Epidermal melanocyte (primary cell): Measurements from ENCODE around the gene COL4A5.
"Not testable (repeated sequence)": the region's sequence is repeated elsewhere in the genome, so short reads cannot be mapped to it uniquely, and the experiment has no call there.

Experiments
- DNase-seq: peaks from one replicate; pipeline ENCODE4 v3.0.0; 2011; ENCODE audit warnings: low spot score; ENCODE audit not compliant: insufficient read length

Gene COL4A5

DNA sequence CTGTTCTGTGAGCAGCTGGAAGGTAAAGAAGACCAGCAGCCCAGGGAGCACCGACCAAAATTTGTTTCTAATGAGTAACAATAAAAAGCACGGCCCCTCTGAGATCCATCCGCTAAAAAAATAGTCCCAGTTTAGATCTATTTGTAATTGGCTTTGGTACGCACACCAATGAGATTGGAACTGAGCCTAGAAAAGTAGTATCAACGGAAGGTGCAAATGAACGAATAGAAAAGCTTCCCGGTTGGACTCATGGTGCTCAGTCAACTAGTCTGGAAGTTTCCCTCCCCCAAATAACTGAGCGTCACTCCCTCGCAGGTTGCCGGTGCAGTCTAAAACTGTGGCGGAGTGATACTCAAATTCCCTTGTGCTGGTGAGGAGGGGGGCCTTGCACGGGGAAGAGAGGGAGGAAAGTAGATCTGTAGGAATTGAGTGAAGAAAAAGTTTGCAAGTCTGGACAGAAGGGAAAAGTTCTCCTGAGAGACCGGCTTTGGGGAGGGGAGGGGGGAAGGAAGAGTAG is at the start of gene COL4A5:
COL4A5 (plus strand) TSS at position 413 of the 517 bp plus-strand sequence. CDS start 288 bp downstream, outside the sequence.
- DNase-seq: peak; percentile 30

DNA sequence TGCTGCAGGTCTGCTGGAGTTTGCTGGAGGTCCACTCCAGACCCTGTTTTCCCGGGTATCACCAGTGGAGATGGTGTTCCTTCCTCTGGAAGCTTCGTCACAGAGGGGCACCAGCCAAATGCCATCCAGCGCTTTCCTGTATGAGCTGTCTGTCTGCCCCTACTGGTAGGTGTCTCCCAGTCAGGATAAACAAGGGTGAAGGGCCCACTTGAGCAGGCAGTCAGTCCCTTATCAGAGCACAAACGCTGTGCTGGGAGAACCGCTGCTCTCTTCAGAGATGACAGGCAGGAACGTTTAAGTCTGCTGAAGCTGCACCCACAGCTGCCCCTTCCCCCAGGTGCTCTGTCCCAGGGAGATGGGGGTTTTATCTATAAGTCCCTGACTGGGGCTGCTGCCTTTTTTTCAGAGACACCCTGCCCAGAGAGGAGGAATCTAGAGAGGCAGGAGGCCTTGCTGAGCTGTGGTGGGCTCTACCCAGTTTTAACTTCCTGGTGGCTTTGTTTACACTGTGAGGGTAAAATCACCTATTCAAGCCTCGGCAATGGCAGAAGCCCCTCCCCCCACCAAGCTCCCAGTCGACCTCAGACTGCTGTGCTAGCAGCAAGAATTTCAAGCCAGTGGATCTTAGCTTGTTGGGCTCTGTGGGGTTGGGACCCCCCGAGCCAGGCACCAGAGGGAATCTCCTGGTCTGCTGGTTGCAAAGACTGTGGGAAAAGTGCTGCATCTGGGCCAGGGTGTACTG is 48.5 kb upstream of the COL4A5 start:
- DNase-seq: not testable (repeated sequence)

DNA sequence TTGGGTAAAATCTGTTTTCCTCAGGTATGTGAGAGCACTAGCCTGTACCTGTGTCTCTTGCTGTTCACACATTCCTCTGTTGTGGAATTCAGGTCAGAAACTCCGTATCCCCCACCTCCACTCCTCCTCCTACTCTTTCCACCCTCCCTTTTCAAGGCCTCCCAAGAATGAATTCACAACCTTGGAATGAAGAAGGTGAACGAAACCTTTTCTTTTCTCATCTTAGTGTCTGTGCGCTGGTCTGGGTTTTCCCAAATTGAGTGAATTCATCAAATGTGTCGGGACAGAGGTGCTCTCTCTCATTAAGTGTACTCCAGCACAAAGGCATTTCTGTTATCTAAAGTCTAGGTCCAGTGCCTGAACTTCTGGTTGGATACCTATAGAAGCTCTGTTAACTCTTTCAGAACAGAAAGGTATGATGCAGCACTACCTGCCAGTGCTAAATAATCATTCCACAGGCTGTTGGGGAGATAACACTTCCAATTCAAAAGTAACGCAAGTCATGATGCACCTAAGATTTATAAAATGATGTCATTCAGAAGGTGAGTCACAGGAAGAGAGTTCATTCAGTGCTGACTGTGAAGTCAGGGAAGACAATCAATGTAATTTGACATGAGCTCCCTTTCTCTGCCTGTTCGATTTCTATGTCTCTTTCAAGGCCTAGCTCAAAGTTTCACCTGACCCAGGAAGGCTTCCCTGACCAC is 43.3 kb upstream of the COL4A5 start:
- no peak for DNase-seq

DNA sequence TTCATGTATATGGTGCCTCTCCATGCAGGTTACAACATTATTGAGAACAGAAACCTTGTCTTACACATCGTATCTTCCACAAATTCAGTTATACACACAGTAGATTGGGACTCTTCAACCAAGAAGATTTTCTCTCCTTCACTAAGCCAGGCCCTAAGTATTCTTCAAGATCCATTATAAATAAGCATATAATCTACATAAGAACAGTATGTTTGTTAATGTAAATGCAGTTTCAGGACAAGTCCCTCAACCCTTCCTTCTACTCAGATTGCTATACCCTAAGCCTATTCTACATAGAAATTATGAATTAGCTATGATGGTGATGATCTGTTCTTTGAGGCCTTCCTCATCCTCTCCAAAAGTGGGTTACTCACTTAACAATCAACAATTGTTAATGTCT is 42.7 kb upstream of the COL4A5 start:
- no peak for DNase-seq

DNA sequence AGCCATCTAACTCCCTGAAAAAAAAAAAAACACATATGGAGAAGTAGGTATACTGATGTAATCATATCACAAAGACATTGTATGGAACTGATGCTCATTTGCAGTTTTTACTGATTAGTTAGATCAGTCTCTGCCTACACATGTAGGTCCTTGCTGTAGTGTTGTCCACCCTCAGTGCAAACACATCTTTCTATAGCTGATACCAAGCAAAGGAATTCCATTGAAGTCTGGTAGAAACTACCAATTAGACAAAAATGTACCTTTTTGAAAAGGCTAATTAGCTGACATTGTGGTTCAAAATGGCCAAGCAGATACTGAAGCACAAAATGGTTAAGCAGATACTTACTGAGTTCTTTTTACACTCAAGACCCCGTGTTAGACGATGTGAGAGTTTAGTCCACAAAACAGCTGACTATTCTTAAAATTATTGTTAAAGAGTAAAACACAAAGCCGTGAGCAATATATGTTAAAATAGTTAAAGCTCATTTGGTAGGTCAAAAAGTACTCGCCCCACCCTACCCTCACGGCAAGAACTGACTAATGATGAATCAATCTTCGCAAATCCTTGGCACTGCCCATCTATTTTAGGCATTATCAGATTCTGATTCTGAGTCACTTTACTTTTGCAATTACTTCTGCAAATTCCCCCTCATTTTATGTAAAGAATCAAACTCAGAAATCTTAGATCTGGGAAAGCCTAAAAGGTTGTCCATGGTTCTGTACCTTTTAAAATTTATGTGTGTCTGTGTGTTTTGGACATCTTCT is 41.8 kb upstream of the COL4A5 start:
- DNase-seq: no peak

DNA sequence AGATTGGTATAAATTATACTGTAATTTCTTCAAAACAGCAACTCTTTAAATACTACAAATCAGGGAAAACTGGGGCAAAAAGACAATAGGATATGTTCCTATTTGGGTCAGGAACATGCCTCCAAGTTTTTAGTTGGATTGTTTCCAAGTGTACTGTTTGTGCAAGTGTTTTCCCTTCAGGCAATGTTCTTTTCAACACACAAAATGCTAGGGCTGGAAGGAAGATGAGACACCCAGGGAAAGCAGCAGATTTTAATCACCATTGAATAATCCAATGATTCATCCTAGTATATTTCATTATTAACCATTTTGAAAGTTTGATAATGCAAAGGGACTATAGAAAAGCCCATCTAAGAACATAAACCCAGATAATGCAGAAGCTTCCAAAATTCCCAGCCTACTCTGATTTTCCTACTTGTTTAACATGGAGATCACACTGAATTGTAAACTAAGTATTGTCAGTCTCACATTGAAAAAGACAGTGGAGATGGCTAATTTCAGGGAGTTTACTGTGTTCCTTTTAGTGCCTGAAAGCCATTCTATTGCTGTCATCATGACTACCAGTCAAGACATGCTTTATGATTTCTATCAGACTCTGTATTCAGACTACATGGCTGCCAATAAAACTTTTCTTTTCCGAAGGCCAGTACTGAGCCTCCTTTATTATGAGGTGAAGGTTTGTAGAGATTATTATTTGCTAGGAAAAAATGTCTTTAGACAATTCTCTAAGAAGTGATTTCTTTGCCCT is 40.0 kb upstream of the COL4A5 start:
- no peak for DNase-seq

DNA sequence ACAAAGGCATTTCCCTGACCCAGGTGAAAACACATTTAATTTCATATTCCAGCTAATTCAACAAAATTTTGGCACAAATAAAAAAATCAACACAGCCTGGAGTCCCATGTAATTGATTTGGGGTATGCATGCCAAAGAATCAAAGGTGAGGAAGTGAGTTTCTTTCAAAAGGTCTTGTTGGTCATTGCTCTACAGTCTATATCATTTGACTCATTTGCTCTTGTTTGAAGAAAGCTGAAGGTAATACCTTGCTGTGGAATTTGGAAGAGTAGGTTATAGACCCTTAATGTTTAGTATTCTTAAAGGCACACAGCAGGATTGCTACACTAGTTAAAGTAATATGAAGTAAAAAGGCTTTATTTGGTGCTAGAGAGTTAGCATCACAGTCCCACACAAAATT is 26.9 kb upstream of the COL4A5 start:
- no peak for DNase-seq

DNA sequence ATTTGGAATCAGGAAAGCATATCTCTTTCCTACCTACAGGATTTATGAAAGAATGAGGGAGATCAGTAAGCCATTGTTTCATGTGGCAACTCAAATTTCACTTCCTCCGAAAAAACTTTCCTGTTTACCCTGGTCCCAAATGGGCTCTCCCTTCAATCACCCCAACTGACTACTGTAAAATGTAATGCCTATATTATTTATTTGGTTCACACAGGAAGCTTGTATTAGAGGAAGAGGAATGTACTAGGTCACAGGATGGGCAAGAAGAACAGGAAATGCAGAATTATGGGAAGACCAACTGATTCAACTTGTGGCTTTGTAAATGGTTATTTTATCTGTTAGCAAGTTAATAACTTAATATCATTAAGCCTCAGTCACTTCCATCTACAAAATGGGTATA is 24.5 kb upstream of the COL4A5 start:
- no peak for DNase-seq

DNA sequence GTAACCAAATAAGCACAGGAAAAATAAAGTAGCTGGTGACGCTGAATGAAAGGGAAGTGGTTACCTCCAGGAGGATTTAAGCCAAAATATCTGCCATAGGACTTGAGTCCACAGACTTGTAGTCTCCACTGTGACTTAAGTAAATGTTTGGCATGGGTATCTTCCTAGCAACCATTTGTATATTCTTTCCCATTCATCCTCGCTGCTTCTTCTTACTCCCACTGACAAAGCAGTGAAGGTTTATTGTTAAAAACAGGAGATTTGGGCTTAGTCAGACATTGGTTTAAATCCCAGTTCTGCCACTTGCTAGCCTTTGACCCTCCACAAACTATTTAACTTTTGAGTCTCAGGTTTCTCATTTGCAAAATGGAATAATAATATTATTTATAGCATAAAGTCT is 23.7 kb upstream of the COL4A5 start:
- no peak for DNase-seq

DNA sequence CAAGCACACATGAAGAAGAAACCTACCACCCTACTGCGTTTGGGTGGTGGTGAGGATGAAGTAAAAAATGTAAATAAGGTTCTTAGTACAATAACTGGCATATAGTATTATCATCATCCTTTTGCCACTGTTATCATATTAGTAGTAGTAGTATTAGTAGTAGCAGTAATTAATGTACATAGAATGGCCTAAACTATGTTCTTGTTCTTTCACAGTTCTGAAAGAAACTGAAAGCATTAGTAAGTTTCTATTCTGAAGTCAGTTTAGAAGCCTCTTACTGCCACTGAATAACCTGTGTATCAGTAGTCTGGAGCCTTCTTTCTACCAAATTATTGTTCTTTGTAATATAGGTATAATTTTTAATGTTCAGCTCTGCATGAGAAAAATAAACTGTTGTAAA is 22.4 kb upstream of the COL4A5 start:
- no peak for DNase-seq

DNA sequence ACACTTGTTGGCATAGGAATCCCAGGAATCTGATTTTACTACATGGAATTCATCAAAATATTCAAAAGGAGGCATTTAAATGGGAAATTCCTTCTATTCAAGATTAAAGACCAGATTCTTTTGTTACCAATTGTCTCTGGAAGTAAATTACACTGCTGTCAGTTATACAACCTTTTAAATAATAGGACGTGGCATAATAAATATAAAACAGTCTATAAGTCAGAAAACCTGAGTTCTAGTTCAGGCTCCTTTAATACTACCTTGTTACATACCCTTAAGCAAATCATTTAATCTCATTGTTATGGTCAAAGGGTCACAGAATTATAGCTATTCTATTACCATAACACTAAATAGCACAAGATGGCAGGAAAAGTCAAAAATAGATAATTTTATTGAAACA is 20.2 kb upstream of the COL4A5 start:
- DNase-seq: no peak

DNA sequence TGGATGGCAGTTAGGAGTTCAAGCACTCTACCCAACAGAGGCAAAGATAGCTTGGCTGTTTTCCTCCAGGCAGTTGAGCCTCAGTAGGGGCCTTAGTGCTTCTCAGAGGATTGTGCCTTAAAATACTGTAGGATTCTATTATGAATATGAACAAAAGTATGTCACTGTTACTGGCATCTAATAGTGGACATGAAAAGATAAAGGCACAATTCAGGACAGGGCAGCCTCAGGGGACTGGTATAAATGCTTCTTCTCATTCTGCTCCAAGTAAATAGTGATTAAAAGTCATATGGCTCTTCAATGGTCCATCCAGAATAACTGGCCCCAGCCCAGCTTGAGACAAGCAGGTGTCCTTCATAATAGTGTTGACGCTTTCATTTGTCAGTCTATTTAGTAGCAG is 19.2 kb upstream of the COL4A5 start:
- DNase-seq: no peak

DNA sequence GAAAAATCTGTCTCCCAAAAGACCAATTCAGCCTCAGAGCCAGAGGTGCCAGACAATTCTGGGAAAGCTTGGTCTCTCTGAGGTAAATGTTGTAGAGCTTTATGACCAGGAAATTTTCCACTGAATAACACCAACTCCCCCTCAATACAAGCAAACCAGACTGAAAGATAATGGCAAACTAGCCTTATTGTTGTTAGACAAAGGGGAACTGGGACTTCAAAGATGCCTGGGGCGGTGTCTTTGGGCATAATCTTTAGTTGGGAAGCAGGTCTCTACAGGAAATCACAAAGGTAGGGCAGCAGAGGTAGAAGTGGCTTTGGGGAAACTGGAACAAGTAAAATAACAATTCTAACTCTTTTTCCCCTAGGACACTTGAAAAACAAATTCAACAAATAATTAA is 13.4 kb upstream of the COL4A5 start:
- no peak for DNase-seq

DNA sequence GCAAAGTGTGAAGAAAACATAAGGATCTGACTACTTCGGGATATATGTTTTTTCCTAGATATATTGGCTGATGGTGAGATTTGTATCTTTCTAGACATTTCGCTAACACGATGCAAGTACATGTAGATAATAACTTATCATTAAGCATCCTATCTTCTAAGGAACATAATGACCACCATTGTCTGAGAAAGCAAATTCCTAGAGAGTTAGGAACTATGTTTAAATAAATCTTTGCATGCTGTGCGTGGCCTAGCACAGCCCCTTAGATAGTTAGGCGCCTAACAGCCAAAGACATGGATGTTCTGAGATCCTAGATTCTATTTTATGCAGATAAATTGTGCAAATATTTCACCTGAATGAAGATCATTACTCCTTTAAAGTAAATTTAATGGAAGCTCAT is 4.4 kb upstream of the COL4A5 start:
- DNase-seq: no peak

DNA sequence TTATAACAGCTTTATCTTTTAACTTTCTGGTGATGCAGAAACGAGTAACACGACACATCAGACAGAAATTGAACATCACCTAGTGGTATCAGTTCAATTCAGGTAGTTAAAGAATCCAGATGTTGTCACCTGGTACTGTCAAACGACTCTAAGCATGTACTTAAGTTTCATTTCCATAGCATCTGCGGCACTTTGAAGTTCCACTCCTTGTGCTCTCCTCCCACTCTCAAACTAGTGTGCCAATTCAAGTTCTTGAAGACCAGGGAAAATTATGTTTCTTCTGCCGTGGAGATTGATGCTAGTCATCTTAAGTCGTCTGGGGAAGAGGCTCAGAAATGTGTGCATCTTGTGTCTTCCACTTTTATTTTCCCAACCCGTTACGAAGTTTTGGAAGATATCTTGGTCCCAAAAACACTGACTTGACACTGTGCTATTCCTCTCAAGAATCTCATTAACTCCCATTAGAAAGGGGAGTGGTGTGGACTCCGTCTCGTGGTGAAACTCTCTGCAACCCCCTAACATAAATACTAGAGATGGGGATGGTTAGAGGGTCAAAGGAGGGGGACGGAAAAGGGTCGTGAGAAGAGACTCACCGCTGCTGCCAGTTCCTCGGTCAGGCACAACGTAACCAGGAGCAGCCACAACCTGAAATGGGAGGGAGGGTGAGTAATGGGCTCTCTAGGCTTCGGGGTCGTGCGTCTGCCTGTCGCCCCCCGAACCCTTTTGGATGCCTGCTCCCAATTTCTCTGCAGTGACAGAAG is 2.1 kb upstream of the COL4A5 start:
- DNase-seq: no peak

DNA sequence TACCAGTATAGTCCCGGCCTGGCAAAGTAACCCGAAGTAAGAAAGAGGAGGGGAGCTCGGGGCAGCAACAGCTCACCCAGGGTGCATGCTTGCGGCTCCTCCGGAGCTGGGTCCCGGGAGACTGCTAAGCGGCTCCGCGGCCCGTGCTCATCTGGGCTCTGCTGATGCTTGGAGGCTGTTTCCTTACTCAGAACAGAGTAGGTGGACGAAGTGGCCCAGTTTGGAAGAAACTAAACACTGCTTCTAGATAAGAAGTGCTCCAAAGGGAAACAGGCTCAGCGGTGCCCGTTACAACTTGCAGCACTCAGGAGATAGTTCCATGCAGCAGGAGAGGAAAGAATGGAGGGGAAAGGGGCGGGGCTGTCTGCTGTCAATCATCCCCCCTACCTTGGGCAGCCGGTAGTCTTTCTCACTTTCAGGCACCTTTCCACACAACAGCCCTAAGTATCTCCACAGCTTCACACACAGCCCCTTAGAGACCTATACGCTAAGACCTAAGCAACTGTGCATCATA is 1.5 kb upstream of the COL4A5 start, which contains the start of gene COL4A6:
COL4A6 (minus strand) TSS at position 313 of the 514 bp plus-strand sequence; CDS start at position 87, 226 bp downstream.
- no peak for DNase-seq

DNA sequence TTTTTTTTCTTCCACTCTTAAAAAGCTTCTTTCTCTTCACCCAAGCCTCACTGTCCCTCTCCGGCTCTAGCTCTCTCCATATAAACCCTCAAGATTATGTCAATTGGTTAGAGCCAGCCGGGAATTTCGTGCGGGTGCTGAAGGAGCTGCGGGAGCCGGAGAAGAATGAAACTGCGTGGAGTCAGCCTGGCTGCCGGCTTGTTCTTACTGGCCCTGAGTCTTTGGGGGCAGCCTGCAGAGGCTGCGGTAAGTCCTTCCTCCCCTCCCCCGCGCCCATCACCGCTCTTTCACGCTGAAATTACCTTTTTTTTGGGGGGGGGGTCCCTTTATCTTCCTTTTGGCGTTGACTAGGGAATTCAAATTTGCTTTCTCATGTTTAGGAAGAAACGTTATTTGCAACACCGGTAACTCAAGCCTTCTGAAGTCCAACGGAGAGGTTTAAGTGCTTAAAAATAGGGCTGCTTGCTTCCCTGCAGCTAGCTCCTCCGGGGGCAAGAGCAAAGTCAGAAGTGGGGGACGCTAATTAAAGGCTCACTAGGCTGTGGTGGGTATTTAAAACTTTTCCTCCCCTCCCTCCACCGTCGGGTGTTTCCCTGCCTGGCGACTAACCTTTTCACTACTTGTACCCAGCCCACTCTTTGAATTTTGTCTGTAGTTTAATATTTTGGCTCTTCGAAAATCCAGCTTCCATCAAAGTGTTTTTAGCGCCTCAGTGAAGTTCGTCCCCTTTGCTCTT is 491 bp downstream of the COL4A5 start:
- no peak for DNase-seq

DNA sequence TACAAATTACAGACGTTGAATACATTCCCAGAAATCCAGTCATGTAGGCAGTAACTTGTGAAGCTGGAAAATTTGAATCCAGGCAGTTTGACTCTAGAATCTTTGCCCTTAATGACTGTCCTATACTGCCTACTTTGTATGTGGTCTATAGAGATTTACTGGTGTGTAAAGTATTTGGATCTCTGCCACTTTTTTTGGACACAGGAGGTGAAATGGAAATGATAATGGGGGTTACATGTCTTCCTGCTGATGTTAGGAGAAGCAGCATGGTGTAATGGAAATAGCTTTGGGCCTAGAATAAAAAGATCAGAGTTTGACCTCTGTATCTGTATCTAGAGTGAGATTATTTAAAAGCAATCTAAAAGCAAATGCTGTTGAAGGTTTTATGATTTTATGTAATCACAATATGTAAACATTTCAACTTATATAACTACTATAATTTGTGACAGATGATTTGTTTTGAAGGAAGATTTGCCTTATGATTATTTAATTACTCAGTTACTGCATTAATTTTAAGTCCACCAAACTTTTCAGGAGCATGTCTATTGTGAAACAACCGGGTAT is 3.3 kb downstream of the COL4A5 start:
- no peak for DNase-seq

DNA sequence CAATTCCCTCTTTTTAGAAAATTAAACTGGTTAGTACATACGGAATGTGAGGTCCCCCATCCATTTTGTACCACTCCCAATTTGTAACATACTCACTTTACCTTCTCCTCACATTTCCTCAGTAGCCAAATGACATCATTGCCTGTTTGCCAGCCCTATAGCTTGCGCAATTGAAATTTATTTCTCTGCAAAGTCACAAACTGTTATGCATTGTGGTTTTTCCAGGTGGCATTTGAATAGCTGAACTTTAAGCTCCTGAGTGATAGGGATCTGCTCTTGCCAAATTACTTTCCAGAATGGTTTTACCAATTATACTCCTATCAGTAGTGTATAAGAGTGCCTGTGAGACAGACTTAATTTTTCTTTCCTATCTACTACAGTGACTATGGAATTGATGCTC is 7.7 kb downstream of the COL4A5 start:
- DNase-seq: no peak
